PC-9 (cell line): ENCODE measurements around the gene VCL. TPM values are rescaled to one million over a fixed set of nuclear protein-coding genes. Genes with fewer than 3 reads are reported as not detected.
"Not testable (repeated sequence)": the region's sequence is repeated elsewhere in the genome, so short reads cannot be mapped to it uniquely, and the experiment has no call there.

Experiments
- BruUV-seq: library from RNA; stranded (reverse); fragments of 400-500 nt; replicated peaks from 2 replicates; lab custom pipeline; 2021; lab: Mats Ljungman, UMichigan
- CTCF ChIA-PET: fragments of 300-600 bp; sonication (Branson Sonifier 250); formaldehyde crosslinking; loops from one replicate; lab custom pipeline; 2022; ENCODE audit warnings: antibody characterized with exemption; lab: Charles Lee
- POLR2A ChIA-PET: fragments of 300-600 bp; sonication (Branson Sonifier 250); formaldehyde crosslinking; loops from one replicate; lab custom pipeline; 2022; ENCODE audit warnings: antibody characterized with exemption; ENCODE audit not compliant: unreplicated experiment; lab: Charles Lee
- DNase-seq, 2 experiments: peaks; one replicate each; pipeline versions ENCODE4 v3.0.0 to v3.0.0-alpha.2; 2015 to 2022; ENCODE audit warnings: mixed read lengths in 1 of 2
- H2AFZ ChIP-seq: fragments of 200-600 bp; sonication (generic); 2 replicates; pipeline ENCODE4 v1.8.1; 2017; ENCODE audit warnings: antibody characterized with exemption
- H3F3A ChIP-seq: fragments of 200-600 bp; sonication (generic); 2 replicates; pipeline ENCODE4 v1.8.1; 2017; ENCODE audit warnings: antibody characterized with exemption, mild to moderate bottlenecking, low read depth; ENCODE audit not compliant: insufficient read depth
- H3K27ac ChIP-seq: fragments of 200-600 bp; sonication (generic); 2 replicates; pipeline ENCODE4 v1.6.1; 2016; ENCODE audit warnings: mixed run types
- H3K27me3 ChIP-seq: fragments of 200-600 bp; sonication (generic); 2 replicates; pipeline ENCODE4 v1.6.1; 2016; ENCODE audit warnings: low read depth, mixed run types; ENCODE audit not compliant: insufficient read depth
- H3K36me3 ChIP-seq: fragments of 200-600 bp; sonication (generic); 2 replicates; pipeline ENCODE4 v1.6.1; 2016; ENCODE audit warnings: low read depth, mixed run types
- H3K4me1 ChIP-seq: fragments of 200-600 bp; sonication (generic); replicated peaks from 2 replicates; pipeline ENCODE4 v1.6.1; 2016; ENCODE audit warnings: mixed run types; ENCODE audit not compliant: insufficient read depth
- H3K4me2 ChIP-seq: fragments of 200-600 bp; sonication (generic); 2 replicates; pipeline ENCODE4 v1.6.1; 2017; ENCODE audit warnings: mixed run types
- H3K4me3 ChIP-seq: fragments of 200-600 bp; sonication (generic); 2 replicates; pipeline ENCODE4 v1.6.1; 2016; ENCODE audit warnings: mixed run types
- H3K79me2 ChIP-seq: fragments of 200-600 bp; sonication (generic); 2 replicates; pipeline ENCODE4 v1.6.1; 2017; ENCODE audit warnings: low read depth, mixed run types
- H3K9me2 ChIP-seq: fragments of 200-600 bp; sonication (generic); 2 replicates; pipeline ENCODE4 v1.8.1; 2017; ENCODE audit warnings: mild to moderate bottlenecking; ENCODE audit not compliant: insufficient read depth
- H3K9me3 ChIP-seq: fragments of 200-600 bp; sonication (generic); 2 replicates; pipeline ENCODE4 v1.8.1; 2016; ENCODE audit warnings: low read depth; ENCODE audit not compliant: insufficient read depth
- H4K20me1 ChIP-seq: fragments of 200-600 bp; sonication (generic); 2 replicates; pipeline ENCODE4 v1.8.1; 2017; ENCODE audit not compliant: insufficient read depth
- CTCF ChIP-seq: fragments of 200-600 bp; sonication (generic); conservative IDR thresholded peaks from 2 replicates; pipeline ENCODE4 v1.6.1; 2017; ENCODE audit warnings: mixed run types, antibody characterized with exemption, mild to moderate bottlenecking, moderate library complexity
- EZH2 ChIP-seq: fragments of 200-600 bp; sonication (generic); IDR thresholded peaks from 2 replicates; pipeline ENCODE4 v1.8.0; 2017; ENCODE audit warnings: antibody characterized with exemption, low read depth
- intact Hi-C: fragments of 100-400 bp; cut with micrococcal nuclease; formaldehyde crosslinking; loops from one replicate; pipeline ENCODE4 v1.10.0; 2022; ENCODE audit not compliant: unreplicated experiment
- total RNA-seq: library from RNA; stranded (reverse); gene quantifications from 2 replicates; pipeline ENCODE4 v1.2.3, GENCODE V29; 2021

The VCL gene
- total RNA-seq, 1 experiment from 2014 or later: 208 TPM

GRCh38 chr10:74133923-74134820 lies 136.3 kb downstream of the VCL start:
- Histone ChIP-seq H3K9me3 (no peaks in the 10 kb centered on the region), H3K79me2 (no peaks in the 10 kb centered on the region), H3K27ac (no peak overlapping the region), H3K4me2 (no peak overlapping the region), H3K36me3 (peaks cover 46% of the 10 kb centered on the region), H3K4me1 (no peaks in the 10 kb centered on the region), H3F3A (no peaks in the 10 kb centered on the region), H3K27me3 (no peaks in the 10 kb centered on the region), H4K20me1 (peaks cover 5% of the 10 kb centered on the region), H3K9me2 (no peaks in the 10 kb centered on the region), H3K4me3 (no peak overlapping the region), H2AFZ (no peak overlapping the region)
- intact Hi-C loops: no loop called here
- ChIA-PET CTCF (interaction anchor here (0.6 kb wide), 3 partner anchors 96 to 1102 kb away, joined by 3 to 8 read pairs (median 4); no protein-coding TSS in a partner anchor), POLR2A (no interaction called here)
- no peak for DNase-seq
- no TSS peak for BruUV-seq
- no peak for TF ChIP-seq EZH2
- TF ChIP-seq CTCF: no peak

GRCh38 chr10:74135452-74135851 lies 137.5 kb downstream of the VCL start:
- H3K4me2 ChIP-seq: no peak overlapping the region
- POLR2A ChIA-PET: interaction anchor here (0.6 kb wide), 1 partner anchor 969 kb away, joined by 7 read pairs; no protein-coding TSS in a partner anchor

GRCh38 chr10:74137992-74138391 lies 140.1 kb downstream of the VCL start:
- no peak for DNase-seq
- POLR2A ChIA-PET: no interaction called here
- BruUV-seq: no TSS peak

More at GRCh38 chr10:74135452-74135851, 137.5 kb downstream of the VCL start:
- H3K4me1 ChIP-seq: no peaks in the 10 kb centered on the region
- no peak for TF ChIP-seq CTCF
- no peak for TF ChIP-seq EZH2
- no peaks in the 10 kb centered on the region for H3K9me2 ChIP-seq
- no peaks in the 10 kb centered on the region for H3F3A ChIP-seq
- CTCF ChIA-PET: interaction anchor here (0.6 kb wide), 1 partner anchor 66 kb away, joined by 3 read pairs; no protein-coding TSS in a partner anchor
- H3K9me3 ChIP-seq: no peaks in the 10 kb centered on the region
- no TSS peak for BruUV-seq
- intact Hi-C loops: no loop called here
- no peak overlapping the region for H3K27ac ChIP-seq
- no peaks in the 10 kb centered on the region for H3K27me3 ChIP-seq
- H3K79me2 ChIP-seq: peaks cover under 1% of the 10 kb centered on the region; the same call in 1 of the 2 replicates
- no peak overlapping the region for H3K4me3 ChIP-seq
- H2AFZ ChIP-seq: no peak overlapping the region
- no peak for DNase-seq
- H3K36me3 ChIP-seq: peaks cover 44% of the 10 kb centered on the region
- H4K20me1 ChIP-seq: peaks cover 5% of the 10 kb centered on the region

GRCh38 chr10:74138596-74138995 lies 140.7 kb downstream of the VCL start:
- POLR2A ChIA-PET, H3F3A ChIP-seq, H2AFZ ChIP-seq, BruUV-seq, H3K4me1 ChIP-seq, intact Hi-C loops, H3K4me3 ChIP-seq, H3K27ac ChIP-seq, H4K20me1 ChIP-seq, DNase-seq, H3K27me3 ChIP-seq, H3K4me2 ChIP-seq, H3K9me2 ChIP-seq, H3K9me3 ChIP-seq: not testable (repeated sequence)
- H3K36me3 ChIP-seq: peaks cover 39% of the 10 kb centered on the region
- H3K79me2 ChIP-seq: peaks cover 19% of the 10 kb centered on the region
- CTCF ChIA-PET: interaction anchor here (0.6 to 0.8 kb wide), 3 partner anchors 109 to 1097 kb away, joined by 5 to 6 read pairs (median 5); partner anchors contain the start of gene COMTD1

More at GRCh38 chr10:74137992-74138391, 140.1 kb downstream of the VCL start:
- H3K9me2 ChIP-seq: no peaks in the 10 kb centered on the region
- peaks cover 39% of the 10 kb centered on the region for H3K36me3 ChIP-seq
- H3K9me3 ChIP-seq: no peaks in the 10 kb centered on the region
- H3K27ac ChIP-seq: no peak overlapping the region
- H3K4me3 ChIP-seq: no peak overlapping the region
- H3F3A ChIP-seq: no peaks in the 10 kb centered on the region
- no peak overlapping the region for H2AFZ ChIP-seq
- H3K4me2 ChIP-seq: no peak overlapping the region
- H4K20me1 ChIP-seq: peaks cover 5% of the 10 kb centered on the region
- H3K27me3 ChIP-seq: no peaks in the 10 kb centered on the region
- CTCF ChIA-PET: interaction anchor here (0.8 kb wide), 1 partner anchor 1098 kb away, joined by 6 read pairs; the partner anchor contains the start of gene COMTD1
- peaks cover 15% of the 10 kb centered on the region for H3K79me2 ChIP-seq
- no peak for TF ChIP-seq CTCF
- no peak for TF ChIP-seq EZH2
- no peaks in the 10 kb centered on the region for H3K4me1 ChIP-seq
- intact Hi-C loops: no loop called here
